Memory B cell (primary cell): ENCODE results near the gene MFAP3L.

ENCODE experiments used
- ATAC-seq: fragments of 150-1000 bp; cut with Tn5 transposase; 2 replicates; pipeline ENCODE4 v1.10.0; 2021; ENCODE audit warnings: low read depth, mild to moderate bottlenecking, moderate library complexity
- DNase-seq, 2 donors: peaks; one replicate each; pipeline ENCODE4 v3.0.0; 2022; ENCODE audit warnings: low spot score in 2 of 2
- H3K27ac Mint-ChIP-seq: one replicate; pipeline ENCODE4 v1.8.0; 2022; ENCODE audit warnings: mild to moderate bottlenecking, moderate library complexity, mixed read lengths
- H3K27me3 Mint-ChIP-seq: one replicate; pipeline ENCODE4 v1.8.0; 2022; ENCODE audit warnings: mixed read lengths
- H3K36me3 Mint-ChIP-seq: one replicate; pipeline ENCODE4 v1.8.0; 2022; ENCODE audit warnings: mild to moderate bottlenecking, mixed read lengths
- H3K4me1 Mint-ChIP-seq: one replicate; pipeline ENCODE4 v1.8.0; 2022; ENCODE audit warnings: mixed read lengths
- H3K4me3 Mint-ChIP-seq: one replicate; pipeline ENCODE4 v1.8.0; 2022; ENCODE audit warnings: mild to moderate bottlenecking, moderate library complexity, mixed read lengths
- H3K9me3 Mint-ChIP-seq: one replicate; pipeline ENCODE4 v1.8.0; 2022; ENCODE audit warnings: mixed read lengths

The MFAP3L gene

GRCh38 chr4:169987327-169988228 is 38.6 kb downstream of the MFAP3L start:
- H3K4me3 Mint-ChIP-seq: no peak overlapping the region
- H3K4me1 Mint-ChIP-seq: no peaks in the 10 kb centered on the region
- peaks cover 6% of the 10 kb centered on the region for H3K27me3 Mint-ChIP-seq
- ATAC-seq (no peak), DNase-seq (no peak)
- no peaks in the 10 kb centered on the region for H3K36me3 Mint-ChIP-seq
- peaks cover 2% of the 10 kb centered on the region for H3K9me3 Mint-ChIP-seq
- no peak overlapping the region for H3K27ac Mint-ChIP-seq

GRCh38 chr4:169986369-169986768 is 39.8 kb downstream of the MFAP3L start:
- DNase-seq (no peak), ATAC-seq (no peak)
- H3K27ac Mint-ChIP-seq: no peak overlapping the region
- H3K9me3 Mint-ChIP-seq: no peaks in the 10 kb centered on the region
- H3K4me1 Mint-ChIP-seq: no peaks in the 10 kb centered on the region
- H3K36me3 Mint-ChIP-seq: no peaks in the 10 kb centered on the region
- H3K27me3 Mint-ChIP-seq: peaks cover 6% of the 10 kb centered on the region
- no peak overlapping the region for H3K4me3 Mint-ChIP-seq

GRCh38 chr4:169985881-169986280 is 40.3 kb downstream of the MFAP3L start:
- Mint-ChIP-seq H3K9me3 (no peaks in the 10 kb centered on the region), H3K4me1 (no peaks in the 10 kb centered on the region), H3K27me3 (peaks cover 6% of the 10 kb centered on the region), H3K27ac (no peak overlapping the region), H3K36me3 (no peaks in the 10 kb centered on the region), H3K4me3 (no peak overlapping the region)
- ATAC-seq (no peak), DNase-seq (no peak)

GRCh38 chr4:169984745-169985144 is 41.5 kb downstream of the MFAP3L start:
- no peaks in the 10 kb centered on the region for H3K9me3 Mint-ChIP-seq
- no peaks in the 10 kb centered on the region for H3K36me3 Mint-ChIP-seq
- no peak for ATAC-seq
- H3K27me3 Mint-ChIP-seq: peaks cover 5% of the 10 kb centered on the region
- no peak for DNase-seq
- no peaks in the 10 kb centered on the region for H3K4me1 Mint-ChIP-seq
- no peak overlapping the region for H3K4me3 Mint-ChIP-seq
- H3K27ac Mint-ChIP-seq: no peak overlapping the region

- Mint-ChIP-seq H3K36me3 (no peaks in the 10 kb centered on the region), H3K27ac (no peak overlapping the region), H3K4me1 (no peaks in the 10 kb centered on the region), H3K27me3 (peaks cover 5% of the 10 kb centered on the region), H3K4me3 (no peak overlapping the region), H3K9me3 (no peaks in the 10 kb centered on the region)
- no peak for DNase-seq
- ATAC-seq: no peak
Measured at GRCh38 chr4:169984173-169984572, 42.0 kb downstream of the MFAP3L start.

GRCh38 chr4:169976951-169977350 is 49.2 kb downstream of the MFAP3L start:
- H3K36me3 Mint-ChIP-seq: no peaks in the 10 kb centered on the region
- H3K9me3 Mint-ChIP-seq: no peaks in the 10 kb centered on the region
- H3K27me3 Mint-ChIP-seq: peaks cover 6% of the 10 kb centered on the region
- no peak for DNase-seq
- no peaks in the 10 kb centered on the region for H3K4me1 Mint-ChIP-seq
- no peak overlapping the region for H3K27ac Mint-ChIP-seq
- ATAC-seq: no peak
- no peak overlapping the region for H3K4me3 Mint-ChIP-seq

- H3K27me3 Mint-ChIP-seq: peaks cover 6% of the 10 kb centered on the region
- no peak overlapping the region for H3K4me3 Mint-ChIP-seq
- no peak overlapping the region for H3K27ac Mint-ChIP-seq
- ATAC-seq (no peak), DNase-seq (no peak)
- no peaks in the 10 kb centered on the region for H3K9me3 Mint-ChIP-seq
- no peaks in the 10 kb centered on the region for H3K36me3 Mint-ChIP-seq
- H3K4me1 Mint-ChIP-seq: no peaks in the 10 kb centered on the region
Measured at GRCh38 chr4:169975838-169976796, 50.1 kb downstream of the MFAP3L start.

GRCh38 chr4:169975131-169975837 is 50.9 kb downstream of the MFAP3L start:
- DNase-seq (no peak), ATAC-seq (no peak)
- Mint-ChIP-seq H3K4me1 (no peaks in the 10 kb centered on the region), H3K4me3 (no peak overlapping the region), H3K27me3 (peaks cover 6% of the 10 kb centered on the region), H3K27ac (no peak overlapping the region), H3K36me3 (no peaks in the 10 kb centered on the region), H3K9me3 (no peaks in the 10 kb centered on the region)

GRCh38 chr4:169971456-169972015 is 54.7 kb downstream of the MFAP3L start:
- no peak for ATAC-seq
- no peaks in the 10 kb centered on the region for H3K36me3 Mint-ChIP-seq
- H3K27me3 Mint-ChIP-seq: peaks cover 4% of the 10 kb centered on the region
- no peak overlapping the region for H3K27ac Mint-ChIP-seq
- no peak for DNase-seq
- peaks cover 2% of the 10 kb centered on the region for H3K9me3 Mint-ChIP-seq
- no peak overlapping the region for H3K4me3 Mint-ChIP-seq
- no peaks in the 10 kb centered on the region for H3K4me1 Mint-ChIP-seq

- ATAC-seq: no peak
- Mint-ChIP-seq H3K36me3 (no peaks in the 10 kb centered on the region), H3K27ac (no peak overlapping the region), H3K9me3 (peaks cover 5% of the 10 kb centered on the region), H3K27me3 (peaks cover 2% of the 10 kb centered on the region), H3K4me3 (no peak overlapping the region), H3K4me1 (no peaks in the 10 kb centered on the region)
- no peak for DNase-seq
Measured at GRCh38 chr4:169968999-169969398, 57.2 kb downstream of the MFAP3L start.

GRCh38 chr4:169963998-169964397 is 62.2 kb downstream of the MFAP3L start:
- Mint-ChIP-seq H3K9me3 (peaks cover 5% of the 10 kb centered on the region), H3K27ac (no peak overlapping the region), H3K4me3 (no peak overlapping the region), H3K4me1 (no peaks in the 10 kb centered on the region), H3K36me3 (no peaks in the 10 kb centered on the region), H3K27me3 (peaks cover 1% of the 10 kb centered on the region)
- no peak for DNase-seq
- no peak for ATAC-seq

GRCh38 chr4:169959254-169959653 is 66.9 kb downstream of the MFAP3L start:
- H3K4me1 Mint-ChIP-seq: no peaks in the 10 kb centered on the region
- no peak for ATAC-seq
- H3K9me3 Mint-ChIP-seq: no peaks in the 10 kb centered on the region
- H3K36me3 Mint-ChIP-seq: no peaks in the 10 kb centered on the region
- no peak for DNase-seq
- no peak overlapping the region for H3K27ac Mint-ChIP-seq
- H3K4me3 Mint-ChIP-seq: no peak overlapping the region
- no peaks in the 10 kb centered on the region for H3K27me3 Mint-ChIP-seq

- no peaks in the 10 kb centered on the region for H3K27me3 Mint-ChIP-seq
- DNase-seq (no peak), ATAC-seq (no peak)
- no peaks in the 10 kb centered on the region for H3K4me1 Mint-ChIP-seq
- H3K4me3 Mint-ChIP-seq: no peak overlapping the region
- H3K9me3 Mint-ChIP-seq: no peaks in the 10 kb centered on the region
- no peaks in the 10 kb centered on the region for H3K36me3 Mint-ChIP-seq
- H3K27ac Mint-ChIP-seq: no peak overlapping the region
Measured at GRCh38 chr4:169958629-169959028, 67.6 kb downstream of the MFAP3L start.
